HG02938 (cell line): ENCODE results near the gene PTGES2.
A peak's percentile ranks its signal among the peaks of the same experiment; 100 is the strongest.

Source experiments
- ATAC-seq: cut with Tn5 transposase; IDR thresholded peaks from one replicate; pipeline ENCODE4 v1.9.1; 2021; ENCODE audit warnings: mild to moderate bottlenecking, moderate library complexity; ENCODE audit not compliant: unreplicated experiment

PTGES2 gene

GRCh38 chr9:128106181-128106939 lies 21.2 kb downstream of the PTGES2 start:
- no peak for ATAC-seq

- no peak for ATAC-seq
Observed at GRCh38 chr9:128105538-128106175, 21.9 kb downstream of the PTGES2 start.

- no peak for ATAC-seq
Observed at GRCh38 chr9:128104171-128104618, 23.3 kb downstream of the PTGES2 start.

- no peak for ATAC-seq
Observed at GRCh38 chr9:128103589-128103962, 24.0 kb downstream of the PTGES2 start.

GRCh38 chr9:128102861-128103588 lies 24.5 kb downstream of the PTGES2 start:
- ATAC-seq = no peak

- no peak for ATAC-seq
Observed at GRCh38 chr9:128102196-128102595, 25.3 kb downstream of the PTGES2 start.

GRCh38 chr9:128101690-128102089 lies 25.8 kb downstream of the PTGES2 start:
- ATAC-seq = no peak

GRCh38 chr9:128101231-128101661 lies 26.3 kb downstream of the PTGES2 start:
- ATAC-seq = no peak

GRCh38 chr9:128100581-128100980 lies 26.9 kb downstream of the PTGES2 start:
- ATAC-seq = no peak

- ATAC-seq = no peak
Observed at GRCh38 chr9:128099932-128100491, 27.5 kb downstream of the PTGES2 start.

GRCh38 chr9:128099231-128099931 lies 28.1 kb downstream of the PTGES2 start:
- no peak for ATAC-seq

GRCh38 chr9:128098297-128099230 lies 29.0 kb downstream of the PTGES2 start:
- no peak for ATAC-seq

GRCh38 chr9:128097543-128098296 lies 29.8 kb downstream of the PTGES2 start:
- ATAC-seq = no peak

- no peak for ATAC-seq
Observed at GRCh38 chr9:128096616-128097536, 30.7 kb downstream of the PTGES2 start.

GRCh38 chr9:128094950-128095544 lies 32.5 kb downstream of the PTGES2 start:
- ATAC-seq = no peak

- ATAC-seq = peak; percentile 91
Observed at GRCh38 chr9:128094166-128094949, 33.2 kb downstream of the PTGES2 start.

GRCh38 chr9:128093011-128093410 lies 34.5 kb downstream of the PTGES2 start:
- ATAC-seq = no peak
